Psoas muscle (tissue), 8 donors: ENCODE measurements around the gene RNF220. TPM values are rescaled to one million over a fixed set of nuclear protein-coding genes. Genes with fewer than 3 reads are reported as not detected.

Experiments used
- ATAC-seq, 4 donors: fragments of 200-7000 bp; cut with Tn5 transposase; one replicate each; pipeline ENCODE4 v1.9.1; 2020; ENCODE audit warnings: moderate library complexity in 3 of 4, mild to moderate bottlenecking in 2 of 4
- DNase-seq, 2 donors: peaks; one replicate each; pipeline ENCODE4 v3.0.0-alpha.2; 2020
- H3K27ac ChIP-seq: fragments of 200-600 bp; one replicate; pipeline ENCODE4 v1.8.0; 2022
- H3K27me3 ChIP-seq, 3 donors: fragments of 200-600 bp in 1 of 3; one replicate each; pipeline versions ENCODE4 v1.6.1 to v1.8.0; 2013 to 2022; ENCODE audit warnings: low read length in 2 of 3, mild to moderate bottlenecking in 2 of 3, moderate library complexity in 1 of 3; ENCODE audit not compliant: insufficient read depth in 3 of 3
- H3K36me3 ChIP-seq, 2 donors: fragments of 200-600 bp in 1 of 2; one replicate each; pipeline versions ENCODE4 v1.6.1 to v1.8.0; 2013 to 2022; ENCODE audit warnings: low read depth in 1 of 2, mild to moderate bottlenecking in 1 of 2, moderate library complexity in 1 of 2; ENCODE audit not compliant: insufficient read depth in 1 of 2
- H3K4me1 ChIP-seq: fragments of 200-600 bp; one replicate; pipeline ENCODE4 v1.8.0; 2022
- H3K4me3 ChIP-seq: fragments of 200-600 bp; one replicate; pipeline ENCODE4 v1.8.0; 2022; ENCODE audit warnings: mild to moderate bottlenecking
- H3K9me3 ChIP-seq: fragments of 200-600 bp; one replicate; pipeline ENCODE4 v1.8.0; 2022
- WGBS, 3 donors: extraction: QIAGEN DNeasy Blood & Tissue Kit; methylation state at CpG; one replicate each; pipeline versions ENCODE4 v1.1.6 to v1.1.7; 2013; 5-methylcytosine and 5-hydroxymethylcytosine counted together
- intact Hi-C, 2 donors: fragments of 100-400 bp; cut with DNase I; formaldehyde crosslinking; loops; one replicate each; pipeline versions ENCODE4 v1.11.0 to v1.14.2; 2022
- polyA plus RNA-seq, 3 donors: library from polyadenylated mRNA; stranded (reverse); fragments of 200-250 nt; gene quantifications; one replicate each; pipeline ENCODE4 v1.2.3, GENCODE V29; 2013
- total RNA-seq, 4 donors: library from RNA; stranded (reverse); fragmentation: NEBNext Ultra II Directional in 2 of 4; extraction: Animal tissue kit (Norgen Biotek cat#: 25700) in 2 of 4; gene quantifications; one replicate each; pipeline versions ENCODE4 v1.2.1 to v1.2.4, GENCODE V29; 2021 to 2023
- TF ChIP-seq, protein P1 (sequence below): fragments of 200-600 bp; IDR thresholded peaks from one replicate; pipeline ENCODE4 v1.8.0; 2022; ENCODE audit warnings: antibody characterized with exemption
- donor health status: healthy with polysubstance abuse.
- donor health status: DM: no; HTN: no; CAD: no; lungs with moderate emphysema.
- donor health status: Bipolar disorder and iron deficiency.
- donor health status: healthy.
- donor health status: DM: yes; HTN: yes; CAD: no.
- donor health status: DM: no; HTN: no; CAD: no.
- donor health status: DM: no; HTN: no; CAD: no.
- donor health status: DM: yes; HTN: yes; CAD: no.

Gene RNF220
- total and polyA plus RNA-seq, 7 donors, result 61.1 to 133 (median 75.5) TPM

DNA sequence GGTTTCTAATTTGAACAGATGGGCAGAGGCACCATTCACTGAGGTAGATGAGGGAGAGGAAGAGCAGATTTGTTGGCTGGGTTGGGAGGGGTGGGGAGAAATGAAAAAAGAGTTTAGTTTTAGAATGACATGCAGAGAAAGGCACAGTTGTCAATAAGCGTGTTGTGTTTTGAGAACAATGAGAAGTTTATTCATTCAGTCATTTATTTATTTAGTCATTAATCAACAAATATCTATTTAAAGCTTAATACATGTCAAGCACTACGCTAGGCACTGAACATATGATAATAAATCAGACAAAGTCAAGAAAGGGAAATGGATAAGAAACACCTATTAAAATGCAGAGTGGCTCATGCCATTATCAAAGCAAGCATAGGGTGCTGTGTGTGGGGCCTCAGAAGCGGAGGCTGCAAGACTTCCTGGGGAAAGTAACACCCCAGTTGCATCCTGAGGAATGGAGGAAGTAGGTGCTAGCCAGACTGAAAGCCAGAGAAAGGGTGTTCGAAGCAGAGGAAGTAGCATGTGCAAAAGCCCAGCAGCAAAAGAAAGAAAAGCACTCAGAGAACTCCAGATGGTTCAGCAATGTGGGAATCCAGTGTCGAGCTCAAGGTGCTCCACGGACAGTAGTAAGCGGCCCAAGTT, 114.1 kb downstream of the RNF220 start:
- Histone ChIP-seq H3K4me3 (no peak overlapping the region), H3K27me3 (peaks cover 3 to 50% (median 8%) of the 10 kb centered on the region in 3 donors), H3K36me3 (no peaks in the 10 kb centered on the region), H3K27ac (no peak overlapping the region), H3K9me3 (no peaks in the 10 kb centered on the region), H3K4me1 (no peaks in the 10 kb centered on the region)
- TF ChIP-seq, protein P1, sequence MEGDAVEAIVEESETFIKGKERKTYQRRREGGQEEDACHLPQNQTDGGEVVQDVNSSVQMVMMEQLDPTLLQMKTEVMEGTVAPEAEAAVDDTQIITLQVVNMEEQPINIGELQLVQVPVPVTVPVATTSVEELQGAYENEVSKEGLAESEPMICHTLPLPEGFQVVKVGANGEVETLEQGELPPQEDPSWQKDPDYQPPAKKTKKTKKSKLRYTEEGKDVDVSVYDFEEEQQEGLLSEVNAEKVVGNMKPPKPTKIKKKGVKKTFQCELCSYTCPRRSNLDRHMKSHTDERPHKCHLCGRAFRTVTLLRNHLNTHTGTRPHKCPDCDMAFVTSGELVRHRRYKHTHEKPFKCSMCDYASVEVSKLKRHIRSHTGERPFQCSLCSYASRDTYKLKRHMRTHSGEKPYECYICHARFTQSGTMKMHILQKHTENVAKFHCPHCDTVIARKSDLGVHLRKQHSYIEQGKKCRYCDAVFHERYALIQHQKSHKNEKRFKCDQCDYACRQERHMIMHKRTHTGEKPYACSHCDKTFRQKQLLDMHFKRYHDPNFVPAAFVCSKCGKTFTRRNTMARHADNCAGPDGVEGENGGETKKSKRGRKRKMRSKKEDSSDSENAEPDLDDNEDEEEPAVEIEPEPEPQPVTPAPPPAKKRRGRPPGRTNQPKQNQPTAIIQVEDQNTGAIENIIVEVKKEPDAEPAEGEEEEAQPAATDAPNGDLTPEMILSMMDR, result no peak
- intact Hi-C loops, result no loop called here
- no peak for ATAC-seq
- WGBS, 3 donors, result 56 to 81% (median 71%) methylated on average over 7 of the region's 7 CpGs
- no peak for DNase-seq

DNA sequence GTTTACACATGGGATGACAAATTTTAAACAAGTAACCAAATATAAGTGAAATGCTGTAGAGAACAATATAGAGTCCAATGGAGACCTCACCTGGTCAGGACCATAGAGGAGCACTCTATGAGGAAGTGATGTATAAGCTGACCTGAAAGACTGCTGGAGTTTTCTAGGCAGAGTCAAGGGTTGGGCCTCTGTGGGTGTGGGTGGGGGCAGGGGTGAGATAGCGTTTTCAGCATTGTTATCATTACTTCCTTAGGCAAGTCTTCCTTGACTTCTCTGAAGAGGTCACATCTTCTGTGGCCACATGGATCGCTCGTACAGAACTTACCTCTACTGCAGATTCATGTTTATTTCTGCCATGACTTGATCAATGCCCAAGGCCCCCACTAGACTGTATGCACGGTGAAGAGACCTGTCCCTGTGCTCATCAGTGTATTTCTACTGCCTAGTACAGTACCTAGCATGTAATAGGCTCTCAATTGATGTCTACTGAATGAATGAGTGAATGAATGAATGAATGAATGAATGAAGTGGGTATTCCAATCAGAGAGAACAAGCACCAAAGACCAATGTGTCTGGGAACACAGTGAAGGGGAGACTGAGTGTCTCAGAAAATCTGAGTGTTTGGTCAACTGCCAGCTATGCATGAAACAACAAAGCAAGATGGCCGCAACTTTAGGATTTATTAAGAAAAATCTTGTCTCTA, 116.5 kb downstream of the RNF220 start:
- Histone ChIP-seq H3K27ac (no peak overlapping the region), H3K9me3 (no peaks in the 10 kb centered on the region), H3K4me3 (no peak overlapping the region), H3K36me3 (no peaks in the 10 kb centered on the region), H3K27me3 (peaks cover 4 to 46% (median 5%) of the 10 kb centered on the region in 3 donors), H3K4me1 (no peaks in the 10 kb centered on the region)
- WGBS, 3 donors, result 89 to 94% (median 90%) methylated on average over 5 of the region's 5 CpGs
- TF ChIP-seq, protein P1, result no peak
- no peak for DNase-seq
- intact Hi-C loops, result no loop called here
- no peak for ATAC-seq

DNA sequence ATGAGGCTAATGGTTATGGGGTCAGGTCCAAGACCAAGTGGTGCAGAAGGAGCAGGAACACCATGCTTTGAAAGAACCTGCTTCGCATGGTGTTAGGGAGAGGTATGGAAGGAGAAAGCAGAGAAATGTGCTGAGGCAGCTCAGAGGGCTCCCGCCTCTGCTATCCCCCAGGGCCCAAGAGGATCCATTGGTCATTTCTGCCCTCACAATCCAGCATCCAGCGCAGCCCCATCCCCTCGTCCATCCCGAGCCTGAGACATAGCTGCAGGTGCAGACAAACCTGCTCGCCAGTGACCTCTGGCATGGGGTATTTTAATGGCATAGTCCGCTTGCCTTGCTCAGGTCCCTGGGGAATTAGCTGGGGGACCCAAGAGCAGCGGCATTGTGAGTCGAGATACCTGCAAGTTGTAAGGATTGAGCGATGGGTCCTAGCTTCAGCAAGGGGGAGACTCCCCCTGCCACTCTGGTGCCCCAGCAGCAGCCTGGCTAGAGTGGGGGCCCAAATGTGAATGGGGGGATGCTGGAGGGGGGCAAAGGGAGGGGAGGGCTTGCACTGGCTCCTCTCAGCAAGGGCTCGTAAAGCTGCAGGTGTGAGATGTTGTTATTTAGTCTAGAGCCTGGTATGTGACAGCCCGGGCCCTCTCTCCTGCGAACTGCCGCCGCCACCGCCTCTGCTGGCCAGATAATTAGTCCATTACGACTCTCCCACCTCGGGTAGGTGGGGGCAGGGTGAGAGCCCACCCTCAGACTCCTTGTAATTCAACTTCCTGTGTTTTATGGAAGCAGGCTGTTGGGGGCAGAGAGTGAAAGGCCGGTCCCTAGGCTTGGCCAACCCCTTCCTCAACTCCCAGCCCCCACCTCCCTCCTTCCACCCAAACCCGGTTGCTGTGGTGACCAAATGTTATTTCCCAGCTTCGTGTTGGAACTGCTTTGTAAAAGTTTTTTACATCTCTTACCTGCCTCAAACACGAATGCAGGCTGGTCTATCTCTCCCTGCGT, 118.8 kb downstream of the RNF220 start:
- Histone ChIP-seq H3K4me1 (no peaks in the 10 kb centered on the region), H3K4me3 (no peak overlapping the region), H3K27ac (no peak overlapping the region), H3K9me3 (no peaks in the 10 kb centered on the region), H3K27me3 (peaks cover 4 to 50% (median 5%) of the 10 kb centered on the region in 3 donors), H3K36me3 (no peaks in the 10 kb centered on the region)
- 44 to 47% (median 45%) methylated on average over 23 of the region's 23 CpGs for WGBS, 3 donors
- ATAC-seq (no peak), DNase-seq (no peak)
- intact Hi-C loops, result no loop called here
- TF ChIP-seq, protein P1, result no peak

DNA sequence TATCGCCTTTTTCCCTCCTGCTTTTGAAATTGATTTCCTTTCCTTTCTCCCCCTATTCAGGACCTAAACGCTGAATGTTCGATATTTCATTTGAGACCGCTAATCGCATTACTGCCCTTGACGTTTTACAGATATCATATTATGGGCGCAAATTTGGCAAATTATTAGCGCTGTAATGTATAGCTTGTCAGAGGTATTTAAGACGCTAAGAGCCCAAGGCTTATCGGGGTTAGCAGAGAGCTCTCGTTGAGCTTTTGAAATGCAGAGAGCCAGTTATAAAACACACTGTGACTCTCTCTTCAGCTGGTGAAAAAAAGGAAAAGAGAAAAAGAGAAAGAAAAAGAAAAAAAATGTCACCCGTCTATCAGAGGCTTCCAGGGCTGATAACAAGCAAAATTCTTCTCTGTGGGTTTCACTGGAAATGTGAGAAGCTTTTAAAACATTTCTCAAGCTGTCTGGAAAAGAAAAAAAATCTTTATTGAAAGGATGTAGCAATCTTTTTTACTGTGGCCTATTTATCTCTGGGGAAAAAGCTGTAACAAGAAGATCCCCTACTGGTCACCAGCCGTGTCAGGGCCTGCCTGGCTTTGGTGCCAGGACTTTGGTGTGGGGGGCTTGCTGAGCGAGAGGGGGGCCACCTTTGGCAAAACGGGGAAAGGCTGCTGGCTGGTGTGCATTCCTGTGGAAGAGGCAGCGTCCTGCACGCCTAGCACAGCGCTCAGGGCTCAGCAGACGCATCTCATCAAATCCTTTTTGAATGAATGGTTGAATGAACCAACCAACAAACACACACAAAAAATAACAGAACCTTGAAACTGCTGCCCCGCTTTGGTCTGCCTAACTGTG, 119.8 kb downstream of the RNF220 start:
- intact Hi-C loops, result no loop called here
- DNase-seq (no peak), ATAC-seq (no peak)
- 31 to 37% (median 33%) methylated on average over 20 of the region's 20 CpGs for WGBS, 3 donors
- H3K27ac ChIP-seq, result no peak overlapping the region
- TF ChIP-seq, protein P1, result no peak
- peaks cover 4 to 50% (median 5%) of the 10 kb centered on the region in 3 donors for H3K27me3 ChIP-seq
- H3K4me1 ChIP-seq, result no peaks in the 10 kb centered on the region
- no peaks in the 10 kb centered on the region for H3K36me3 ChIP-seq
- H3K9me3 ChIP-seq, result no peaks in the 10 kb centered on the region
- H3K4me3 ChIP-seq, result no peak overlapping the region
